HEK293 (cell line): ENCODE results near the gene POLK.

Experiments used
- CTCF ChIA-PET: fragments of 350-600 bp; formaldehyde crosslinking; extraction: SDS; loops from one replicate; lab custom pipeline; 2021; ENCODE audit warnings: antibody characterized with exemption; lab: Yijun Ruan, JAX
- POLR2A ChIA-PET: fragments of 300-600 bp; formaldehyde crosslinking; extraction: SDS; loops from one replicate; lab custom pipeline; 2020; ENCODE audit warnings: antibody characterized with exemption, inconsistent platforms; lab: Yijun Ruan, JAX
- H3K27ac ChIP-seq: fragments of 200-500 bp; sonication (Bioruptor generic); 2 replicates; pipeline ENCODE4 v1.5.1; 2014; ENCODE audit warnings: low read depth, low read length, control low read depth, inconsistent platforms; ENCODE audit errors: extremely low read depth
- H3K36me3 ChIP-seq, 2 experiments: fragments of 200-500 bp in 1 of 2; sonication (Bioruptor generic) in 1 of 2; 1 replicate in 1 of 2; 2 replicates in 1 of 2; pipeline ENCODE4 v1.5.1; 2014 to 2017; ENCODE audit warnings: inconsistent platforms in 2 of 2, low read length in 2 of 2; ENCODE audit not compliant: control insufficient read depth in 2 of 2, insufficient read depth in 1 of 2
- H3K4me1 ChIP-seq: fragments of 200-500 bp; sonication (Bioruptor generic); 2 replicates; pipeline ENCODE4 v1.5.1; 2014; ENCODE audit warnings: mild to moderate bottlenecking, low read length, inconsistent platforms; ENCODE audit not compliant: control insufficient read depth, insufficient read depth
- H3K4me3 ChIP-seq: 2 replicates; pipeline ENCODE4 v1.5.1; 2011; ENCODE audit warnings: low read depth, mild to moderate bottlenecking, control low read depth, low read length, moderate library complexity
- H3K9me3 ChIP-seq: fragments of 200-500 bp; sonication (Bioruptor generic); 2 replicates; pipeline ENCODE4 v1.5.1; 2014; ENCODE audit warnings: low read depth, low read length, inconsistent platforms; ENCODE audit not compliant: control insufficient read depth, insufficient read depth
- BCL11A ChIP-seq: fragments of 450-650 bp; formaldehyde crosslinking; IDR thresholded peaks from 2 replicates; pipeline ENCODE4 v1.5.1; 2016; ENCODE audit warnings: low read depth, missing biosample characterization, missing genetic modification characterization
- BCL11B ChIP-seq: fragments of 450-650 bp; formaldehyde crosslinking; IDR thresholded peaks from 2 replicates; pipeline ENCODE4 v1.5.1; 2016; ENCODE audit warnings: low read depth, missing biosample characterization, missing genetic modification characterization
- PRDM6 ChIP-seq: fragments of 450-650 bp; formaldehyde crosslinking; IDR thresholded peaks from 2 replicates; pipeline ENCODE4 v1.5.1; 2017; ENCODE audit warnings: missing biosample characterization, missing genetic modification characterization
- RBAK ChIP-seq: fragments of 450-650 bp; formaldehyde crosslinking; IDR thresholded peaks from 2 replicates; pipeline ENCODE4 v1.5.1; 2016; ENCODE audit warnings: missing biosample characterization, missing genetic modification characterization
- ZBTB1 ChIP-seq: fragments of 450-650 bp; formaldehyde crosslinking; IDR thresholded peaks from 2 replicates; pipeline ENCODE4 v1.5.1; 2016; ENCODE audit warnings: missing biosample characterization, missing genetic modification characterization
- ZBTB11 ChIP-seq: fragments of 450-650 bp; formaldehyde crosslinking; conservative IDR thresholded peaks from 2 replicates; pipeline ENCODE4 v1.5.1; 2016; ENCODE audit warnings: low read depth, missing biosample characterization, missing genetic modification characterization
- ZBTB17 ChIP-seq: fragments of 450-650 bp; formaldehyde crosslinking; IDR thresholded peaks from 2 replicates; pipeline ENCODE4 v1.5.1; 2016; ENCODE audit warnings: missing biosample characterization, missing genetic modification characterization
- ZIC2 ChIP-seq: fragments of 450-650 bp; formaldehyde crosslinking; IDR thresholded peaks from 2 replicates; pipeline ENCODE4 v1.5.1; 2016; ENCODE audit warnings: missing biosample characterization, missing genetic modification characterization
- ZNF112 ChIP-seq: fragments of 450-650 bp; formaldehyde crosslinking; IDR thresholded peaks from 2 replicates; pipeline ENCODE4 v1.5.0; 2017; ENCODE audit warnings: missing biosample characterization, missing genetic modification characterization
- ZNF140 ChIP-seq: fragments of 450-650 bp; formaldehyde crosslinking; IDR thresholded peaks from 2 replicates; pipeline ENCODE4 v1.5.1; 2016; ENCODE audit warnings: missing biosample characterization, missing genetic modification characterization
- ZNF148 ChIP-seq: fragments of 450-650 bp; formaldehyde crosslinking; IDR thresholded peaks from 2 replicates; pipeline ENCODE4 v1.5.0; 2017; ENCODE audit warnings: missing biosample characterization, missing genetic modification characterization, borderline replicate concordance
- ZNF404 ChIP-seq: fragments of 450-650 bp; formaldehyde crosslinking; IDR thresholded peaks from 2 replicates; pipeline ENCODE4 v1.5.1; 2017; ENCODE audit warnings: missing biosample characterization, missing genetic modification characterization
- ZNF449 ChIP-seq: fragments of 450-650 bp; formaldehyde crosslinking; IDR thresholded peaks from 2 replicates; pipeline ENCODE4 v1.5.1; 2017; ENCODE audit warnings: missing biosample characterization, mild to moderate bottlenecking, missing genetic modification characterization, moderate library complexity
- ZNF473 ChIP-seq: fragments of 450-650 bp; formaldehyde crosslinking; IDR thresholded peaks from 2 replicates; pipeline ENCODE4 v1.5.1; 2017; ENCODE audit warnings: missing biosample characterization, missing genetic modification characterization
- ZNF555 ChIP-seq: fragments of 450-650 bp; formaldehyde crosslinking; conservative IDR thresholded peaks from 2 replicates; pipeline ENCODE4 v1.5.1; 2017; ENCODE audit warnings: missing biosample characterization, mild to moderate bottlenecking, missing genetic modification characterization, inconsistent platforms
- ZNF558 ChIP-seq: fragments of 450-650 bp; formaldehyde crosslinking; IDR thresholded peaks from 2 replicates; pipeline ENCODE4 v1.5.1; 2016; ENCODE audit warnings: missing biosample characterization, missing genetic modification characterization
- ZNF785 ChIP-seq: fragments of 450-650 bp; formaldehyde crosslinking; IDR thresholded peaks from 2 replicates; pipeline ENCODE4 v1.5.1; 2016; ENCODE audit warnings: missing biosample characterization, missing genetic modification characterization
- TF ChIP-seq, protein P1 (sequence below): fragments of 450-650 bp; formaldehyde crosslinking; IDR thresholded peaks from 2 replicates; pipeline ENCODE4 v1.5.1; 2016; ENCODE audit warnings: missing biosample characterization, missing genetic modification characterization
- TF ChIP-seq, protein P2 (sequence below): fragments of 450-650 bp; formaldehyde crosslinking; IDR thresholded peaks from 2 replicates; pipeline ENCODE4 v1.5.1; 2016; ENCODE audit warnings: missing biosample characterization, missing genetic modification characterization

POLK gene

GRCh38 chr5:75626959-75627358, 115.3 kb downstream of the POLK start:
- Histone ChIP-seq H3K4me1 (no peaks in the 10 kb centered on the region), H3K4me3 (no peak overlapping the region), H3K9me3 (no peaks in the 10 kb centered on the region), H3K36me3 (no peaks in the 10 kb centered on the region), H3K27ac (no peak overlapping the region)
- CTCF ChIA-PET, result no interaction called here
- TF ChIP-seq, protein P1, sequence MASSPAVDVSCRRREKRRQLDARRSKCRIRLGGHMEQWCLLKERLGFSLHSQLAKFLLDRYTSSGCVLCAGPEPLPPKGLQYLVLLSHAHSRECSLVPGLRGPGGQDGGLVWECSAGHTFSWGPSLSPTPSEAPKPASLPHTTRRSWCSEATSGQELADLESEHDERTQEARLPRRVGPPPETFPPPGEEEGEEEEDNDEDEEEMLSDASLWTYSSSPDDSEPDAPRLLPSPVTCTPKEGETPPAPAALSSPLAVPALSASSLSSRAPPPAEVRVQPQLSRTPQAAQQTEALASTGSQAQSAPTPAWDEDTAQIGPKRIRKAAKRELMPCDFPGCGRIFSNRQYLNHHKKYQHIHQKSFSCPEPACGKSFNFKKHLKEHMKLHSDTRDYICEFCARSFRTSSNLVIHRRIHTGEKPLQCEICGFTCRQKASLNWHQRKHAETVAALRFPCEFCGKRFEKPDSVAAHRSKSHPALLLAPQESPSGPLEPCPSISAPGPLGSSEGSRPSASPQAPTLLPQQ (tag by site-specific recombination), result no peak
- TF ChIP-seq, protein P2, sequence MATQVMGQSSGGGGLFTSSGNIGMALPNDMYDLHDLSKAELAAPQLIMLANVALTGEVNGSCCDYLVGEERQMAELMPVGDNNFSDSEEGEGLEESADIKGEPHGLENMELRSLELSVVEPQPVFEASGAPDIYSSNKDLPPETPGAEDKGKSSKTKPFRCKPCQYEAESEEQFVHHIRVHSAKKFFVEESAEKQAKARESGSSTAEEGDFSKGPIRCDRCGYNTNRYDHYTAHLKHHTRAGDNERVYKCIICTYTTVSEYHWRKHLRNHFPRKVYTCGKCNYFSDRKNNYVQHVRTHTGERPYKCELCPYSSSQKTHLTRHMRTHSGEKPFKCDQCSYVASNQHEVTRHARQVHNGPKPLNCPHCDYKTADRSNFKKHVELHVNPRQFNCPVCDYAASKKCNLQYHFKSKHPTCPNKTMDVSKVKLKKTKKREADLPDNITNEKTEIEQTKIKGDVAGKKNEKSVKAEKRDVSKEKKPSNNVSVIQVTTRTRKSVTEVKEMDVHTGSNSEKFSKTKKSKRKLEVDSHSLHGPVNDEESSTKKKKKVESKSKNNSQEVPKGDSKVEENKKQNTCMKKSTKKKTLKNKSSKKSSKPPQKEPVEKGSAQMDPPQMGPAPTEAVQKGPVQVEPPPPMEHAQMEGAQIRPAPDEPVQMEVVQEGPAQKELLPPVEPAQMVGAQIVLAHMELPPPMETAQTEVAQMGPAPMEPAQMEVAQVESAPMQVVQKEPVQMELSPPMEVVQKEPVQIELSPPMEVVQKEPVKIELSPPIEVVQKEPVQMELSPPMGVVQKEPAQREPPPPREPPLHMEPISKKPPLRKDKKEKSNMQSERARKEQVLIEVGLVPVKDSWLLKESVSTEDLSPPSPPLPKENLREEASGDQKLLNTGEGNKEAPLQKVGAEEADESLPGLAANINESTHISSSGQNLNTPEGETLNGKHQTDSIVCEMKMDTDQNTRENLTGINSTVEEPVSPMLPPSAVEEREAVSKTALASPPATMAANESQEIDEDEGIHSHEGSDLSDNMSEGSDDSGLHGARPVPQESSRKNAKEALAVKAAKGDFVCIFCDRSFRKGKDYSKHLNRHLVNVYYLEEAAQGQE (tag by site-specific recombination), result no peak
- TF ChIP-seq BCL11A (tag by site-specific recombination), result no peak
- no peak for TF ChIP-seq ZNF473 (tag by site-specific recombination)
- TF ChIP-seq ZNF112 (tag by site-specific recombination), result no peak
- no peak for TF ChIP-seq ZNF148 (tag by site-specific recombination)
- TF ChIP-seq ZNF404, result no peak
- TF ChIP-seq ZNF449, result no peak
- TF ChIP-seq ZIC2 (tag by site-specific recombination), result no peak
- TF ChIP-seq BCL11B, result no peak
- no peak for TF ChIP-seq ZNF140 (tag by site-specific recombination)
- TF ChIP-seq ZNF555 (tag by site-specific recombination), result no peak
- TF ChIP-seq ZBTB17, result no peak
- no peak for TF ChIP-seq ZBTB1 (tag by site-specific recombination)
- TF ChIP-seq ZBTB11 (tag by site-specific recombination), result no peak
- no peak for TF ChIP-seq ZNF558
- no peak for TF ChIP-seq ZNF785 (tag by site-specific recombination)
- no peak for TF ChIP-seq PRDM6 (tag by site-specific recombination)
- no peak for TF ChIP-seq RBAK (tag by site-specific recombination)
- TF ChIP-seq, all 188 proteins: peak for 0
- POLR2A ChIA-PET, result no interaction called here
